ENCODE measurements around the gene ARHGEF28. TPM values are rescaled to one million over a fixed set of nuclear protein-coding genes. Genes with fewer than 3 reads are reported as not detected.

Gene ARHGEF28
- total RNA-seq, 1 experiment from 2014 or later: 0.57 TPM

DNA sequence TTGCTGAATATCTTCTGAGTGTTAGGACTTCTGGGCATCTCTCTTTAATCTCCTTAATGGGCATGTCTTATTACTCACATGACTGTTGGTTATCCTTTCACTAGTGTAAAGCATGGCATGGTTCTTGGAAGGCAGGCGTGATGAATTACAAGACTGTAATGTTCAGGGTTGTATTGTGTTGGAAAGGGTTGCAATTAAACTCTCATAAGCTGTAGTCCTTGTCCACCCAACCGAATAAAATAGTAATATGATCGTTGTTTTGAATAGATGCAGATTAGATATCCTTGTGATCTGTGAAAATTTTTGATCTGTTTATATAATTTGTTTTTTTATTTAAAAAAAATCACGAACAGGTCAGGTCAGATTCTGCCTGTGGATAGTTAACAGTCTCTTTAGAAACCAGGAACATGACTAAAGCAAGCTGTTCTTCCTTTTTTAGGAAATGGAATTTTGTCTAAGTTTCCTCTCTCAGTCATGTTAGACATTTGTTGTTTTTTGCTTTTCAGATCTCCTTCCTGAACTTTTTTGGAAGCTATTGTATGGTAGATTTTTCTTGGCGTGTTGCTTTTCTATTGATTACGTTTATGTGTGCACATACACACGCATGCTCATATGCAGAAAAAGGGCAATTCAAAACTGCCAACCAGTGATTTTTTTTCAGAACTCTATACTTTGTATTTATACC lies 121.8 kb downstream of the ARHGEF28 start:
- H3K79me2 ChIP-seq (ENCODE audit: insufficient read depth, low read length): no peaks in the 10 kb centered on the region
- H2AFZ ChIP-seq (ENCODE audit: low read length): no peak overlapping the region
- no peak overlapping the region for H3K18ac ChIP-seq (ENCODE audit: insufficient read length, low read depth, low read length)
- no peak overlapping the region for H3K56ac ChIP-seq (ENCODE audit: insufficient read length, low read depth, low read length)
- H3K27ac ChIP-seq (ENCODE audit: insufficient read length, low read depth, low read length): no peak overlapping the region
- no peak overlapping the region for H3K4me2 ChIP-seq (ENCODE audit: insufficient read depth, insufficient read length, low read length)
- no peaks in the 10 kb centered on the region for H3K4me1 ChIP-seq (ENCODE audit: insufficient read depth, low read length)
- no peak overlapping the region for H2AK5ac ChIP-seq (ENCODE audit: insufficient read length, low read length)
- H3K27me3 ChIP-seq (ENCODE audit: insufficient read depth, low read length): no peaks in the 10 kb centered on the region
- H2BK120ac ChIP-seq (ENCODE audit: low read depth, low read length, poor library complexity, severe bottlenecking): no peak overlapping the region
- H3K9me3 ChIP-seq (ENCODE audit: control insufficient read depth, low read depth, low read length): no peaks in the 10 kb centered on the region
- H2BK15ac ChIP-seq (ENCODE audit: low read depth, low read length): no peak overlapping the region
- TF ChIP-seq, protein P1, sequence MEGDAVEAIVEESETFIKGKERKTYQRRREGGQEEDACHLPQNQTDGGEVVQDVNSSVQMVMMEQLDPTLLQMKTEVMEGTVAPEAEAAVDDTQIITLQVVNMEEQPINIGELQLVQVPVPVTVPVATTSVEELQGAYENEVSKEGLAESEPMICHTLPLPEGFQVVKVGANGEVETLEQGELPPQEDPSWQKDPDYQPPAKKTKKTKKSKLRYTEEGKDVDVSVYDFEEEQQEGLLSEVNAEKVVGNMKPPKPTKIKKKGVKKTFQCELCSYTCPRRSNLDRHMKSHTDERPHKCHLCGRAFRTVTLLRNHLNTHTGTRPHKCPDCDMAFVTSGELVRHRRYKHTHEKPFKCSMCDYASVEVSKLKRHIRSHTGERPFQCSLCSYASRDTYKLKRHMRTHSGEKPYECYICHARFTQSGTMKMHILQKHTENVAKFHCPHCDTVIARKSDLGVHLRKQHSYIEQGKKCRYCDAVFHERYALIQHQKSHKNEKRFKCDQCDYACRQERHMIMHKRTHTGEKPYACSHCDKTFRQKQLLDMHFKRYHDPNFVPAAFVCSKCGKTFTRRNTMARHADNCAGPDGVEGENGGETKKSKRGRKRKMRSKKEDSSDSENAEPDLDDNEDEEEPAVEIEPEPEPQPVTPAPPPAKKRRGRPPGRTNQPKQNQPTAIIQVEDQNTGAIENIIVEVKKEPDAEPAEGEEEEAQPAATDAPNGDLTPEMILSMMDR (conservative IDR thresholded peaks at IDR 0.05): no peak
- H4K91ac ChIP-seq (ENCODE audit: insufficient read length, low read depth, low read length): no peak overlapping the region
- Mint-ChIP-seq H3K4me3 (no peak overlapping the region), H3K27ac (no peak overlapping the region; a peak in 1 of 7 replicates), H3K27me3 (ENCODE audit: low read depth) (no peaks in the 10 kb centered on the region; the same call in none of the 2 replicates), H3K9me3 (no peaks in the 10 kb centered on the region), H3K4me1 (peaks cover 16% of the 10 kb centered on the region in 2 experiments), H3K36me3 (ENCODE audit: insufficient read depth in 1 of 3, low read depth in 3 of 3) (no peaks in the 10 kb centered on the region)
- no peak for DNase-seq
- no peak overlapping the region for H3K23ac ChIP-seq (ENCODE audit: insufficient read length, low read depth, low read length)
- no peak overlapping the region for H3K4ac ChIP-seq (ENCODE audit: low read depth, low read length)
- H2BK20ac ChIP-seq (ENCODE audit: low read depth, low read length, poor library complexity, severe bottlenecking): no peak overlapping the region
- no peak overlapping the region for H2BK12ac ChIP-seq (ENCODE audit: insufficient read length, low read depth, low read length)
- no peak overlapping the region for H3K14ac ChIP-seq (ENCODE audit: insufficient read depth, low read length)
- H3K9ac ChIP-seq (ENCODE audit: extremely low read depth, insufficient read length, low read length): no peak overlapping the region
- no peak overlapping the region for H4K8ac ChIP-seq (replicated peaks; ENCODE audit: insufficient read length, low read depth, low read length)
- no peak overlapping the region for H2BK5ac ChIP-seq (ENCODE audit: insufficient read length, low read length)
- no peak overlapping the region for H4K5ac ChIP-seq (ENCODE audit: insufficient read length, low read depth, low read length)
- WGBS (ENCODE audit: extremely low coverage, insufficient read length, low lambda C conversion rate): 100% methylated on average over 1 of the region's 7 CpGs
- H3K23me2 ChIP-seq (ENCODE audit: insufficient read length, low read depth, low read length, poor library complexity, severe bottlenecking): no peaks in the 10 kb centered on the region
- H4K20me1 ChIP-seq (ENCODE audit: control insufficient read depth, insufficient read depth, insufficient read length): no peaks in the 10 kb centered on the region
- no peaks in the 10 kb centered on the region for H3K79me1 ChIP-seq (ENCODE audit: insufficient read depth, low read depth, low read length, poor library complexity, severe bottlenecking)
- H3T11ph ChIP-seq (ENCODE audit: low read length): no peak overlapping the region
